Putamen (tissue), 1 donor: ENCODE measurements around the gene FBXW7.

Experiments used
- DNase-seq: peaks from one replicate; pipeline ENCODE4 v3.0.0-alpha.2; 2016; ENCODE audit warnings: low spot score

The FBXW7 gene

DNA sequence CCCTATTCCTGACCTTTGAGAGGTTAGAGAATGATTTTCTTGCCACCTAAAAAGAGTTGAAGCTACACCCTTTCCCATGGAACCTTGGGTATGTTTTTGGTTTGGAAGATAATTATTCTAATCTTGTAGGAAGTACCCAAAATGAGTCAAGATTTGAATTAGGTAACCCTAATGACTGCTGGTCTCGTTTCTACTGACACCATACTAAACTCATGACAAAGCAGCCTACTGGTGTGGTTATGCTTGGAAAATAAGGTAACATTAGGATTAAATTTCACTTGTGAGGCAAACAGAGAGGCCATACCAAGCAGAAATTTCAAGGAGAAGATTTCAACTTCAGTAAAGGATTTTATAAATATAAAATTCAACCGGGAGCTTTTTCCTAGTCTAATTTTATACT, 107.9 kb downstream of the FBXW7 start:
- no peak for DNase-seq

DNA sequence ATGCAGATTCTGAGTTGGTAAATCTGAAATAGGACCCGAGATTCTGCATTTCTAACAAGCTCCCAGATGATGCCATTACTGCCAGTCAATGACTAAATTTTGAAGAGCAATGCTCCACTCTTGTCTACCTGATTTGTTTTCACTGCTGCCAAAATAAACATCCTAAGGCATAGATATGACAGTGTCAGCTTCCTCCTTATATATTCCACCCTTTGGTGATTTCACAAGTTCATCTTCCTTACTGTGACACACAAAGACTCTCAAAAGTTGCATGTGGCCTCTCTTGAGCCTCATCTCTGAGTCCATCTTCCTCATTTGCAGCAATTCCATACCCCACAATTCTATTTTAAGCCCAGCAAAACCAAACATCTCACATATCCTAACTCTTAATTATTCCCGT, 110.9 kb downstream of the FBXW7 start:
- no peak for DNase-seq

GRCh38 chr4:152424396-152424795, 111.5 kb downstream of the FBXW7 start:
- no peak for DNase-seq

GRCh38 chr4:152422817-152423320, 113.0 kb downstream of the FBXW7 start:
- no peak for DNase-seq

DNA sequence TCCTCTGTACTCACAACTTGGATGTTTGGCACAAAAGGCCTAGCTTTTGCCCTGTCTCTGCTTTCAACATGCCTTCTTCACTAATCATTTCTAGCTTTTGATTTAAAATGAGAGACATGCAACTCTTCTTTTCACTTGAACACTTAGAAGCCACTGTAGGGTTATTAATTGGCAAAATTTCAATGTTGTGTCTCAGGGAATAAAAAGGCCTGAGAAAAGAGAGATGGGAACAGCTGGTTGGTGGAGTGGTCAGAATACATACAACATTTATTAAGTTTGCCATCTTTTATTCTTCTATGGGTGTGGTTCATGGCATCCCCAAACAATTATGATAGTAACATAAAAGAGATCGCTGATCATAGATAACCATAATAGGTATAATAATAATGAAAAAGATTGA, 114.3 kb downstream of the FBXW7 start:
- no peak for DNase-seq

- DNase-seq = no peak
These were observed 116.1 kb downstream of the FBXW7 start for GRCh38 chr4:152419809-152420208.

DNA sequence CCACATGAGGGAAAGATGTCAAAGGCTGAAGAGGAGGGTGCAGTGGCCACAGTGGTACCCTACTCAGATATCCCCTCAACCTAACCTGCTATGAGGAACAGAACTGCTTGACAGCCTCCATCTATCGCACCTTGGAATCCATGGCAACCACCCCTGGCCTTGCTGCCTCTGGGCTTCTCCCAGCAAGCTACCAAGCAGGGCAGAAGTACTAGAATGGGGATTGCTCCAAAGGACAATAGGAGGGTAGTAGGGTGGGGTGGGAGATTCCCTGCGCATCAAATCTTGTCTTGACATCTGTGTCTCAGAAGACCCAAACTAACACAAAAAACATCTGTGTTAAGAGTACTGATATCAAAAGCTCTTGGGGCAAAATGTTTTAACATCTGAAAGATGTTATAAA, 118.2 kb downstream of the FBXW7 start:
- DNase-seq = no peak

- no peak for DNase-seq
These were observed 119.9 kb downstream of the FBXW7 start for GRCh38 chr4:152415980-152416379.

GRCh38 chr4:152408514-152409327, 127.2 kb downstream of the FBXW7 start:
- DNase-seq = peak; percentile 21

DNA sequence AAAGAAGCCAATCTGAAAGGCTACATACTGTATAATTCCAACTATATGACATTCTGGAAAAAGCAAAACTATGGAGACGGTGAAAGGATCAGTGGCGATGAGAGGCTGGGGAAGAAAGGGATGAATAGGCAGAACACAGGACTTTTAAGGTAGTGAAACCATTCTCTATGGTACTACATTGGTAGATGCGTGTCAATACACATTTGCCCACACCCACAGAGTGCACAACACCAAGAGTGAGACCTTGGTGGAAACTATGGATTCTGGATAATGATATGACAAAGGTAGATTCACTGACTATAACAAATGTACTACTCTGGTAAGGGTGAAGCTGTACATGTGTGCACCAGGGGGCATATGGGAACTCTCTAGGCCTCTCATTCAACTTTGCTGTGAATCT, 134.5 kb downstream of the FBXW7 start:
- no peak for DNase-seq

DNA sequence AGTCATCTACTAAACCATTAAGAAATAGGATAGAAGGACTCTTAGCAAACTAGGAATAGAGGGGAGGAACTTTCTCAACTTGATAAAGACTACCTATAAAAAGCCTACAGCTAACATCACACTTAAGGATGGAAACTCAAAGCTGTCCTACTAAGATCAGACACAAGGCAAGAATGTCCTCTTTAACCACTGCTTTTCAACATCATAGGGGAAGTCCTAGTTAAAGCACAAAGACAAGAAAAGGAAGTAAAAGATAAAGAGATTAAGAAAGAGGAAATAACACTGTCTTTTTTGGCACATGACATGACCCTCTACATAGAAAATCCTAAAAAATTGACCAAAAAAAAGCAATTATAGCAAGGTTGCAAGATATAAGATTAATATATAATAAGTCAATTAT, 136.6 kb downstream of the FBXW7 start:
- DNase-seq = no peak

GRCh38 chr4:152398060-152398459, 137.8 kb downstream of the FBXW7 start:
- no peak for DNase-seq

- no peak for DNase-seq
These were observed 141.1 kb downstream of the FBXW7 start for GRCh38 chr4:152394791-152395190.

GRCh38 chr4:152392079-152392478, 143.8 kb downstream of the FBXW7 start:
- no peak for DNase-seq

- no peak for DNase-seq
These were observed 145.7 kb downstream of the FBXW7 start for GRCh38 chr4:152390216-152390615.

DNA sequence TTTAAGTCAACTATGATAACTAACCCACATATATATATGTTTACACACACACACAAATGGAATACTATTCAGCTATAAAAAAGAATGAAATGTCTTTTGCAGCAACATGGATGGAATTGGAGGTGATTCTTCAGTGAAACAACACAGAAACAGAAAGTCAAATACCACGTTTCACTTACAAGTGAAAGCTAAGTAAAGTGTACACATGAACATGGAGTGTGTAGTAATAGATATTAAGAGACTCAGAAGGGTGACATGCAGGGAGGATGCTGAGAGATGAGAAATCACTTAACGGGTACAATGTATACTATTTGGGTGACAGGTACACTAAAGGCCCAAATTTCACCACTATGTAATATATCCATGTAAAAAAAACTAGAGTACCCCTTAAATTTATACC, 146.5 kb downstream of the FBXW7 start:
- no peak for DNase-seq

GRCh38 chr4:152385551-152385950, 150.3 kb downstream of the FBXW7 start:
- DNase-seq = no peak

- no peak for DNase-seq
These were observed 153.7 kb downstream of the FBXW7 start for GRCh38 chr4:152382057-152382785.

GRCh38 chr4:152380919-152381318, 155.0 kb downstream of the FBXW7 start:
- DNase-seq = no peak

GRCh38 chr4:152380185-152380584, 155.7 kb downstream of the FBXW7 start:
- no peak for DNase-seq

DNA sequence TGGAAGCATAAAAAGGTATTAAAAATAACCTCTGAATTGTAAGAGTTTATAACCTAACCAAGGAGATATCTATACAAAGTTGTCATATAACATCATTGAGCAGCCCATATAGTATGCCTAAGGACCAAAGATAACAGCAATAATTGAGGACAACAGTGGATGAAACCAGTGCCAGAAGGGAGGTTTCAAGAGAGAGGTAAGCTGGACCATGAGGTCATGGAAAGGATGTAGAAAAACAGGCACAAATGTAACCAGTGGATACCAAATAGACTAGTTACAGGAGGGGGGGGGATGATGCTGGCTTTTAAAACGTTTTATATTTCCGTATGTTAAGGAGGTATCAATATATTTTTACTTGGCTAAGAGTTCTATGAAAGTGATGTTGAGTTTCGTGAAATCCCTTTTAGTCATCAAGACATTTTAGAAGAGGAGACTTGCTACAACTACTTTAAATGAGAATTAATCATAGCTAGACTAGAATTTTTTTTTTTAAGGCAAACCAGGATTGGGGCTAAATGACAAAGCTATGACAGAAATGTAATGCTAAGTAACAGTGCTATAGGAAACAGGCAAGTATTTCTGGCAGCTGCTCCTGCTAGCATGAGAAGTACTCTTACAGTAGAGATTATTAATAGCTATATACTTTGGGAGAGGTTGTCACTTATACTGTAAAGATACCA, 161.1 kb downstream of the FBXW7 start:
- peak; percentile 52 for DNase-seq

DNA sequence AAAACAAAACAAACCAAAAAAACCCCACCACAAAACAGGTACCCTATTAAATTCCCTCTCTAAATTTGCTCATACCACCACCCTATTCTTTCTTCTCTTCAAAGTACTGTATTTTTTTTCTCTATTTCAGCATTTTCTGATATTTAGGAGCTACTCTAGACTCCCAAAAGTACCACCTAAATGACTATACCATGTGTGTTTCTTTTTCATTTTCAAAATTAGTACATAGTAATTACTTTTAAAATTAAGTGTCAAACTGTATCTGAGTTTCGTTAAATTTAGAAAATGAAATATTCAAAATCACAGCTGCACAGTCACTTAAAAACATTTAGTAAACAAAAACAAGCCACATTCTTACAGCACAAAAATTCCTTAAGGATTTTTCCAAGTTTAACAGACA, 161.7 kb downstream of the FBXW7 start:
- DNase-seq = no peak

- DNase-seq = no peak
These were observed 163.4 kb downstream of the FBXW7 start for GRCh38 chr4:152372444-152372843.
